Keratinocyte (primary cell): ENCODE measurements around the gene HPSE2. TPM values are rescaled to one million over a fixed set of nuclear protein-coding genes. Genes with fewer than 3 reads are reported as not detected.
"Not testable (repeated sequence)": the region's sequence is repeated elsewhere in the genome, so short reads cannot be mapped to it uniquely, and the experiment has no call there.

Experiments
- DNase-seq: peaks from one replicate; pipeline ENCODE4 v3.0.0-alpha.2; 2011; ENCODE audit warnings: low read depth, missing footprints, low spot score
- FAIRE-seq: peaks from 2 replicates; lab custom pipeline; 2011; peaks lifted over from hg19 to GRCh38; lab: Jason Lieb, UNC
- H2AFZ ChIP-seq: 2 replicates; pipeline ENCODE4 v1.6.0; 2012; ENCODE audit warnings: low read length, control low read depth, inconsistent platforms; ENCODE audit not compliant: control insufficient read depth
- H3K27ac ChIP-seq: 2 replicates; pipeline ENCODE4 v1.5.1; 2011; ENCODE audit warnings: low read length; ENCODE audit not compliant: control insufficient read depth, insufficient read depth
- H3K27me3 ChIP-seq: 3 replicates; pipeline ENCODE4 v1.6.0; 2011; ENCODE audit warnings: low read length; ENCODE audit not compliant: control insufficient read depth, insufficient read depth; ENCODE audit errors: extremely low read depth
- H3K36me3 ChIP-seq, 2 experiments: 2 replicates in 1 of 2; 3 replicates in 1 of 2; pipeline ENCODE4 v1.5.1; 2011; ENCODE audit warnings: low read length in 2 of 2, mild to moderate bottlenecking in 1 of 2; ENCODE audit not compliant: control insufficient read depth in 2 of 2, insufficient read depth in 2 of 2; ENCODE audit errors: extremely low read depth in 1 of 2
- H3K4me1 ChIP-seq: 3 replicates; pipeline ENCODE4 v1.5.1; 2011; ENCODE audit warnings: low read length; ENCODE audit not compliant: control insufficient read depth, insufficient read depth; ENCODE audit errors: extremely low read depth
- H3K4me2 ChIP-seq: 3 replicates; pipeline ENCODE4 v1.6.0; 2011; ENCODE audit warnings: low read depth, low read length; ENCODE audit not compliant: control insufficient read depth, insufficient read depth; ENCODE audit errors: extremely low read depth
- H3K4me3 ChIP-seq, 3 experiments: fragments of 200-600 bp in 1 of 3; sonication (generic) in 1 of 3; 2 replicates in 2 of 3; 3 replicates in 1 of 3; pipeline ENCODE4 v1.5.1; 2011 to 2016; ENCODE audit warnings: low read length in 3 of 3, mild to moderate bottlenecking in 3 of 3, control low read depth in 2 of 3, inconsistent platforms in 1 of 3, low read depth in 1 of 3, mixed read lengths in 1 of 3, mixed run types in 1 of 3, moderate library complexity in 1 of 3; ENCODE audit not compliant: control insufficient read depth in 2 of 3, insufficient read depth in 2 of 3; ENCODE audit errors: extremely low read depth in 1 of 3
- H3K79me2 ChIP-seq: 2 replicates; pipeline ENCODE4 v1.6.0; 2012; ENCODE audit warnings: low read length; ENCODE audit not compliant: control insufficient read depth, insufficient read depth
- H3K9ac ChIP-seq: 3 replicates; pipeline ENCODE4 v1.6.0; 2011; ENCODE audit warnings: low read length; ENCODE audit not compliant: control insufficient read depth, insufficient read depth; ENCODE audit errors: extremely low read depth
- H3K9me1 ChIP-seq: 3 replicates; pipeline ENCODE4 v1.6.0; 2011; ENCODE audit warnings: low read length; ENCODE audit not compliant: control insufficient read depth, insufficient read depth; ENCODE audit errors: extremely low read depth
- H3K9me3 ChIP-seq: 2 replicates; pipeline ENCODE4 v1.5.1; 2012; ENCODE audit warnings: low read depth, low read length; ENCODE audit not compliant: control insufficient read depth
- H4K20me1 ChIP-seq: 3 replicates; pipeline ENCODE4 v1.6.0; 2011; ENCODE audit warnings: low read length; ENCODE audit not compliant: control insufficient read depth, insufficient read depth; ENCODE audit errors: extremely low read depth
- EZH2 ChIP-seq: IDR thresholded peaks from one replicate; pipeline ENCODE4 v1.6.1; 2012; ENCODE audit warnings: inconsistent platforms, mild to moderate bottlenecking, low read length, moderate library complexity
- dilution Hi-C: fragments of 300-500 bp; cut with MboI; formaldehyde crosslinking; loops from one replicate; pipeline ENCODE4 v1.7.0; 2020; ENCODE audit warnings: low sequenced_read_pairs; ENCODE audit not compliant: extremely low pct_ligation_motif_present
- polyA plus RNA-seq, 5 experiments: library from polyadenylated mRNA; depleted of rRNA in 3 of 5; stranded (reverse) in 3 of 5; stranded (forward) in 1 of 5; unstranded in 1 of 5; fragments of >200 nt; gene quantifications; 1 replicate in 1 of 5; 2 replicates in 3 of 5; 3 replicates in 1 of 5; pipeline versions ENCODE4 v1.2.1 to v1.2.3, GENCODE V29; 2011 to 2012; ENCODE audit warnings: missing spikeins in 2 of 5, low read depth in 1 of 5, low replicate concordance in 1 of 5
- TF ChIP-seq, protein P1 (sequence below), 3 experiments: IDR thresholded peaks in 1 of 3; conservative IDR thresholded peaks in 1 of 3; optimal IDR thresholded peaks in 1 of 3; 2 replicates in 2 of 3; 3 replicates in 1 of 3; pipeline versions ENCODE3 to v1.5.1; 2011; ENCODE audit warnings: low read length in 3 of 3, mild to moderate bottlenecking in 3 of 3, moderate library complexity in 2 of 3, control low read depth in 1 of 3, inconsistent platforms in 1 of 3; ENCODE audit not compliant: insufficient read depth in 2 of 3; ENCODE audit errors: extremely low read depth in 1 of 3

HPSE2 gene
- polyA plus RNA-seq, 1 donor (not counting 4 experiments of a cell fraction or from before 2014, with no cell fraction given), result 0.01 TPM

DNA sequence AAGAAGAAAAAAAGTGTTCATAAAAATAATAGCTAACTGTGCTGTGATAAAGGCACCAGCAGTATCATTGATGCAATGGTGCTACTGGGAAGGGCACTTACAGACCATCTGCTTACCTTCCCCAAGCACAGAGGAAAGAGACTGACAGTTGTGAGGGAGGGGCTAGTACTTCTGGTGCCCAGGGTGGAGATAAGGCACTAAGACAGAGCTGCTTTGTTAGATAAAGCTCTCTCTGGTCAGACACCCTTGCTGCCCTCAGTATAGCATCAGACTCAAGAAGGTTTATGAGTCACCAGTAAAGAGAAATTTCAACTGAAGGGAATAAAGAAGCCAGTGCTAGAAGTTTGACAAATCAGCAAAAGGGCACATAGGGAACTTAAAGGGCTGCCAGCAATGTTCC lies 325.6 kb downstream of the HPSE2 start:
- H3K27me3 ChIP-seq, result no peaks in the 10 kb centered on the region
- no peaks in the 10 kb centered on the region for H3K79me2 ChIP-seq
- TF ChIP-seq EZH2, result no peak
- TF ChIP-seq, protein P1, sequence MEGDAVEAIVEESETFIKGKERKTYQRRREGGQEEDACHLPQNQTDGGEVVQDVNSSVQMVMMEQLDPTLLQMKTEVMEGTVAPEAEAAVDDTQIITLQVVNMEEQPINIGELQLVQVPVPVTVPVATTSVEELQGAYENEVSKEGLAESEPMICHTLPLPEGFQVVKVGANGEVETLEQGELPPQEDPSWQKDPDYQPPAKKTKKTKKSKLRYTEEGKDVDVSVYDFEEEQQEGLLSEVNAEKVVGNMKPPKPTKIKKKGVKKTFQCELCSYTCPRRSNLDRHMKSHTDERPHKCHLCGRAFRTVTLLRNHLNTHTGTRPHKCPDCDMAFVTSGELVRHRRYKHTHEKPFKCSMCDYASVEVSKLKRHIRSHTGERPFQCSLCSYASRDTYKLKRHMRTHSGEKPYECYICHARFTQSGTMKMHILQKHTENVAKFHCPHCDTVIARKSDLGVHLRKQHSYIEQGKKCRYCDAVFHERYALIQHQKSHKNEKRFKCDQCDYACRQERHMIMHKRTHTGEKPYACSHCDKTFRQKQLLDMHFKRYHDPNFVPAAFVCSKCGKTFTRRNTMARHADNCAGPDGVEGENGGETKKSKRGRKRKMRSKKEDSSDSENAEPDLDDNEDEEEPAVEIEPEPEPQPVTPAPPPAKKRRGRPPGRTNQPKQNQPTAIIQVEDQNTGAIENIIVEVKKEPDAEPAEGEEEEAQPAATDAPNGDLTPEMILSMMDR (optimal IDR thresholded peaks at IDR 0.05 in 1 of 3, IDR thresholded peaks at IDR 0.05 in 1 of 3, conservative IDR thresholded peaks at IDR 0.05 in 1 of 3; ENCODE audit: extremely low read depth in 1 of 3, insufficient read depth in 2 of 3, low read length in 3 of 3), result no peak
- H3K36me3 ChIP-seq, result no peaks in the 10 kb centered on the region
- FAIRE-seq, result no peak
- H3K4me2 ChIP-seq, result no peak overlapping the region
- H4K20me1 ChIP-seq, result no peaks in the 10 kb centered on the region
- no peaks in the 10 kb centered on the region for H3K9me3 ChIP-seq
- H2AFZ ChIP-seq, result no peak overlapping the region
- DNase-seq, result no peak
- dilution Hi-C loops, result no loop called here
- H3K27ac ChIP-seq, result no peak overlapping the region
- no peaks in the 10 kb centered on the region for H3K9me1 ChIP-seq
- no peak overlapping the region for H3K9ac ChIP-seq
- H3K4me1 ChIP-seq, result no peaks in the 10 kb centered on the region
- no peak overlapping the region for H3K4me3 ChIP-seq

DNA sequence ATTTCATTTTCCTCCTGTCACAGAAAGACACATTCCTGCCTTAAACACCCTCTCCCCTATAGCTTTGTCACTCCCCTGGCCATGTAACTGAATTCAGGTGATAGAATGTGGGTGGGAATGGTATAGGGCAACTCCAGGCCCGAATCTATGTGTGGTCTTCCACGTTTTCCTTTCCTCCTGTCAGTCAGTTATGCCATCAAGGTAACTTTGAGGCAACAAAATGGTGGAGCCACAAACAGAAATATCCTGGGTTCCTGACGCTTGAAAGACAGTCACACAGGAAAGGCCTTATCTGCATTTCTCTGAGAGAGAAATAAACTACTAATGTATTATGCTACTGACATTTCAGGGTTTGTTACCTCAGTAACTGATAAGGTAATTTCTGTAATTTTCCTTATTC lies 326.8 kb downstream of the HPSE2 start:
- no peak for TF ChIP-seq EZH2
- TF ChIP-seq, protein P1 (optimal IDR thresholded peaks at IDR 0.05 in 1 of 3, IDR thresholded peaks at IDR 0.05 in 1 of 3, conservative IDR thresholded peaks at IDR 0.05 in 1 of 3; ENCODE audit: extremely low read depth in 1 of 3, insufficient read depth in 2 of 3, low read length in 3 of 3), result no peak
- H3K4me2 ChIP-seq, result no peak overlapping the region
- dilution Hi-C loops, result no loop called here
- H3K4me1 ChIP-seq, result no peaks in the 10 kb centered on the region
- no peaks in the 10 kb centered on the region for H4K20me1 ChIP-seq
- no peaks in the 10 kb centered on the region for H3K9me1 ChIP-seq
- H3K27me3 ChIP-seq, result no peaks in the 10 kb centered on the region
- FAIRE-seq (no peak), DNase-seq (no peak)
- no peak overlapping the region for H2AFZ ChIP-seq
- H3K9ac ChIP-seq, result no peak overlapping the region
- no peak overlapping the region for H3K4me3 ChIP-seq
- no peak overlapping the region for H3K27ac ChIP-seq
- no peaks in the 10 kb centered on the region for H3K79me2 ChIP-seq
- H3K9me3 ChIP-seq, result no peaks in the 10 kb centered on the region
- no peaks in the 10 kb centered on the region for H3K36me3 ChIP-seq

DNA sequence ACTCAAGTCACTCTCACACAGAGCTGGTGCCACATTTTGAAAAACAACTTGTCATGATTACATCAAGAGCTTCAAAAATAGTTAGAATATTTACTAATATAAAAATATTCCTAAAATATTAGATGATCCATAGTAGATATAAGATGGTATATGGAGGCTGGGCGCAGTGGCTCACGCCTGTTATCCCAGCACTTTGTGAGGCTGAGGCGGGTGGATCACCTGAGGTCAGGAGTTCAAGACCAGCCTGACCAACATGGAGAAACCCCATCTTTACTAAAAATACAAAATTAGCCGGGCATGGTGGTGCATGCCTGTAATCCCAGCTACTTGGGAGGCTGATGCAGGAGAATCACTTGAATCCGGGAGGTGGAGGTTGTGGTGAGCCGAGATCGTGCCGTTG lies 327.4 kb downstream of the HPSE2 start:
- H2AFZ ChIP-seq, H3K36me3 ChIP-seq, H3K27me3 ChIP-seq, H3K4me1 ChIP-seq, H3K4me2 ChIP-seq, DNase-seq, H4K20me1 ChIP-seq, H3K79me2 ChIP-seq, H3K9me1 ChIP-seq, FAIRE-seq, H3K4me3 ChIP-seq, H3K9ac ChIP-seq, H3K9me3 ChIP-seq, dilution Hi-C loops, H3K27ac ChIP-seq: not testable (repeated sequence)
